Epithelial cell of proximal tubule (primary cell): ENCODE measurements around the gene RNF121. TPM values are rescaled to one million over a fixed set of nuclear protein-coding genes. Genes with fewer than 3 reads are reported as not detected.

Source experiments
- DNase-seq: peaks from one replicate; pipeline ENCODE4 v3.0.0-alpha.2; 2011; ENCODE audit warnings: low read depth
- H3K4me3 ChIP-seq: 2 replicates; pipeline ENCODE4 v1.5.1; 2011; ENCODE audit warnings: low read depth, mild to moderate bottlenecking, low read length
- total RNA-seq: library from RNA; depleted of rRNA; stranded (reverse); fragments of >200 nt; gene quantifications from 2 replicates; pipeline ENCODE4 v1.2.3, GENCODE V29; 2015
- TF ChIP-seq, protein P1 (sequence below): conservative IDR thresholded peaks from 2 replicates; pipeline ENCODE4 v1.5.1; 2012; ENCODE audit warnings: low read depth, mild to moderate bottlenecking, low read length

The RNF121 gene
- total RNA-seq, 1 donor from 2014 or later = 9.3 TPM

DNA sequence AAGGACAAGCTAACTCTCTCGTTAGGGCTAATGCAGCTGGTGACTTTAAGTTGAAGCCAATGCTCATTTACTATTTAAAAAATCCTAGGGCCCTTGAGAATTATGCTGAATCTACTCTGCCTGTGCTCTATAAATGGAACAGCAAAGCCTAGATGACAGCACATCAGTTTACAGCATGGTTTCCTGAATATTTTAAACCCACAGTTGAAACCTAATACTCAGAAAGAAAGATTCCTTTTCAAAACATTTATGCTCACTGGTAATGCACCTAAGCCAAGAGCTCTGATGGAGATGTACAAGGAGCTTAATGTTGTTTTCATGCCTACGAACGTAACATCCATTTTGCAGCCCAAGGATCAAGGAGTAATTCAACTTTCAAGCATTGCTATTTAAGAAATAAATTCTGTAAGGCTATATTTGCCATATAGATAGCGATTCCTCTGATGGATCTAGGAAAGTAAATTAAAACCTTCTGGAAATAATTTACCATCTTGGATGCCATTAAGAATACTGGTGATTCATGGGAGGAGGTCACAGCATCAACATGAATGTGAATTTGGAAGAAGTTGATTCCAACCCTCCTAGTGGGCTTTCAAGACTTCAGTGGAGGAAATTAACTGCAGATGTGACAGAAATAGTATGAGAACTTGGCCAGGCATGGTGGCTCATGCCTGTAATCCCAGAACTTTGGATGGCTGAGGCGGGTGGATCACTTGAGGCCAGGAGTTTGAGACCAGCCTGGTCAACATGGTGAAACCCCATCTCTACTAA is 14.9 kb upstream of the RNF121 start:
- no peak for DNase-seq
- no peak overlapping the region for H3K4me3 ChIP-seq
- TF ChIP-seq, protein P1, sequence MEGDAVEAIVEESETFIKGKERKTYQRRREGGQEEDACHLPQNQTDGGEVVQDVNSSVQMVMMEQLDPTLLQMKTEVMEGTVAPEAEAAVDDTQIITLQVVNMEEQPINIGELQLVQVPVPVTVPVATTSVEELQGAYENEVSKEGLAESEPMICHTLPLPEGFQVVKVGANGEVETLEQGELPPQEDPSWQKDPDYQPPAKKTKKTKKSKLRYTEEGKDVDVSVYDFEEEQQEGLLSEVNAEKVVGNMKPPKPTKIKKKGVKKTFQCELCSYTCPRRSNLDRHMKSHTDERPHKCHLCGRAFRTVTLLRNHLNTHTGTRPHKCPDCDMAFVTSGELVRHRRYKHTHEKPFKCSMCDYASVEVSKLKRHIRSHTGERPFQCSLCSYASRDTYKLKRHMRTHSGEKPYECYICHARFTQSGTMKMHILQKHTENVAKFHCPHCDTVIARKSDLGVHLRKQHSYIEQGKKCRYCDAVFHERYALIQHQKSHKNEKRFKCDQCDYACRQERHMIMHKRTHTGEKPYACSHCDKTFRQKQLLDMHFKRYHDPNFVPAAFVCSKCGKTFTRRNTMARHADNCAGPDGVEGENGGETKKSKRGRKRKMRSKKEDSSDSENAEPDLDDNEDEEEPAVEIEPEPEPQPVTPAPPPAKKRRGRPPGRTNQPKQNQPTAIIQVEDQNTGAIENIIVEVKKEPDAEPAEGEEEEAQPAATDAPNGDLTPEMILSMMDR = no peak

DNA sequence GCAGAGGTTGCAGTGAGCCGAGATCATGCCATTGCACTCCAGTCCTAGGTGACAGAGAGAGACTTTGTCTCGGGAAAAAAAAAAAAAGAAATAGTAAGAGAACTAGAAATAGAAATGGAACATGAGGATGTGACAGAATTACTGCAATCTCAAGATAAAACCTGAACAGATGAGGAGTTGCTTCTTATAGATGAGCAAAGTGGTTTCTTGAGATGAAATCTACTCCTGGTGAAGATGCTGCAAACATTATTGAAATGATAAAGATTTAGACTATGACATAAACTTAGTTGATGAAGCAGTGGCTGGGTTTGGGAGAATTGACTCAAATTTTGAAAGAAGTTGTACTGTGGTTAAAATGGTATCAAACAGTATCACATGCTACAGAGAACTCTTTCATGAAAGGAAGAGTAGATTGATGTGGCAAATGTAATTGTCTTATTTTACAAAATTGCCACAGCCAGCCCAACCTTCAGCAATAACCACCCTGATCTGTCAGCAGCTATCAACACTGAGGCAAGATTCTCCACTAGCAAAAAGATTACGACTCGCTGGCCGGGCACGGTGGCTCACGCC is 14.1 kb upstream of the RNF121 start:
- H3K4me3 ChIP-seq = no peak overlapping the region
- no peak for DNase-seq
- TF ChIP-seq, protein P1 = no peak

DNA sequence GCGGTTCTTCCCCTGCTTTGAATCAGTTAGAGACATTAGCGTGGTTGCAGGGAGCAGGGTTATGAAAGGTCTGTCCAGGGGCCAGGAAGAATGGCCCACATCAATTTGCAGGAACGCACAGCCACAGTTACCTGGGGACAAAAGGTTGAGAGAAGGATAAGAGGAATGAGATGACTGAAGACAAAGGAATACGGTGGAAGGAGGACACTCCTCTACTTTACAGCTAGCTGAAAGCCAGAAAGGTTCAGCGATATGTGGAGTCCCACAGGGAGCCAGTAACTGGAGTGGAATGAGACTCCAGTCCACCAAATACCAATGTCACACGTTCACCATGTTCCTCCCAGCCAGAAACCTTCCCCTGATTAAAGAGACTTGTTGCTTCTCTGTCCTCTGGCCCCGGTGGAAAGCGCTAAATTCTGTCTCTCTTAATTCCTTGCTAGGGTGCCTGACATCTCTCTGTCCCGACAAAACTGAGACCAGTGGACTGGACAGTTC is 11.2 kb upstream of the RNF121 start:
- TF ChIP-seq, protein P1 = no peak
- DNase-seq = no peak
- H3K4me3 ChIP-seq = no peak overlapping the region

DNA sequence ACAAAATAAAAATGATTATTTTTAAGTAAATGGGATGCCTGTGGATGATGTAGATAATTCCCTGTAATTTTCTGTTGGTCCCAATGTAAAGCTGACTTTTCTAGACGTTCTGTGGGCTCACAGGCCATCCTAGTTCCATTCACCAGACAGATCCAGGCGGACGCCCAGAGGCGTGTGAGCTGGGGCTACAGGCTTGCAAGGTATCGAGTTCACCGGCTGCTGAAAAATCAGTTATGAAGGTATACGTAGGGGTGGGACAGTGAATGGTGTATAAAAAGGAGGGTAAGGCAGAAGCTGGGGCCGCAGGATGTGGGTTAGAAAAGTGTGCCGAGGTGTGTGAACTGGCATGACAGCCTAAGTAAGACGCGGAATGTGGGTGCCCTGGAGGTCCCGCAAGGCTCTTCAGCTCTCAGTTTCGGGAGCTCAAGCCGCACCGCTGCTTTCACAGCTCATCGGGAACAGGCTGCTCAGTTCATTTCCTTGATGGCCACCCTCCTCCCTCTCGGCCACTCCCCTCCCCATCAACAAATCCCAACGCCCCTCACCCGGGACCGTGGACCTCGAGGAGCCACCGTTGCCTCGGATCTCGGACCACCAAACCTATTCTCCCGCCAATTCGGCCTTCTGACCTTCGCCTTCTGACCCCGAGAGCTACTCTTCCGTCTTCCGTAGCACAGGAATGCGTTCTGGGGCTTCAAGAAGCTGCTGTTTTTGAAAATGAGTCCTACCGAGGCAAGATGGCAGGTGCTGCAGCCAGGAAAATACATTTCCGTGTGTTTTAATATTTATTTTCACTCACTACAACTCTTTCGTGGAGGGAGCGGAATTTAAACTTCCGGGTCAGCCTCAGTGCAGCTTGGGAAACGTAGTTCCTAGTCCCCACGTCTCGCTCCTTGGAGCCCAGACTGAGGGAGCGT is 768 bp upstream of the RNF121 start, which contains the start of gene XNDC1N:
XNDC1N (minus strand) TSS at position 775 of the 917 bp plus-strand sequence. CDS start 5,241 bp downstream, outside the sequence.
- TF ChIP-seq, protein P1 = no peak
- peak; percentile 74 for DNase-seq
- H3K4me3 ChIP-seq = peak within 1 kb of the TSS; percentile 73

DNA sequence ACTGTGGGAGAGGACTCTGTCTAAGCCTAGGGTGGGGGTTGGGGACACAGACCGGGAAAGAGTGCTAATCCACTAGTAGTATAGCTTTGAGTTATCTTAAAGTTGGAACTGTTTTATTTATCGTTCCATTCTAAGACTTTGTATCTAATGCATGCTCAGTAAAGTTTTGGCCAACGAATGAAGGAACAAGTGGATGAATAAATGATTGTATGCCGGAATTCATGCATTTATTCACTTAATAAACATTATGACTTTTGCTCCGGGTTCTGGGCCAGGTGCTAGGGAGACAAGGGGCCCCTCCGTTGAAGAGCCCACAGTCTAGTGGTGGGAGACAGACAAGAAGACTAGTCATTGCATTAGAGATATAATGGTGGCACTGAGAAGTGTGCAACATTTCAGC is 645 bp downstream of the RNF121 start:
- peak overlapping the region; percentile 73 for H3K4me3 ChIP-seq
- TF ChIP-seq, protein P1 = no peak
- DNase-seq = no peak

DNA sequence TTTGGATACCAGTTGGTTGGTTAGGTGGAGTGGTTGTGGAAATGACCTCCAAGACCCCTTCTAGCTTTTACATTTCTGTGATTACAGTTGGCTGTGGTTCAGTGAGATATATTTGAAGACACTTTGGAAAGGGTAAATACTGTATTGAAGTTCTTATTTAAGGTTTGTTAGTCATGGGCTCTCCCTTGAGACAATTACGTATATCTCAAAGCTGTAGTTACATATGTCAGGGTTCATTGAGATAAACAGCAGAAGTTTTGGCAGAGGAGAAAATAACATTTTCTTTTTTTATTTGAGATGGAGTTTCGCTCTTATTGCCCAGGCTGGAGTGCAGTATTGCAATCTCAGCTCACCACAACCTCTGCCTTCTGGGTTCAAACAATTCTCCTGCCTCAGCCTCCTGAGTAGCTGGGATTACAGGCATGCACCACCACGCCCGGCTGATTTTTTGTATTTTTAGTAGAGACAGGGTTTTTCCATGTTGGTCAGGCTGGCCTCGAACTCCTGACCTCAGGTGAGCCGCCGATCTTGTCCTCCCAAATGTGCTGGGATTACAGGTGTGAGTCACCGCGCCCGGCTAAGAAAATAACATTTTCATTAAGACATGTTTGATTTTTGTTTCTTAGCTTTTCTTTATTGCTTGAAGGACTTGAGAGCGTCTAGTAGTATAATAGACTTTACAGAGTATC is 1.9 kb downstream of the RNF121 start:
- H3K4me3 ChIP-seq = peak overlapping the region; percentile 73
- no peak for DNase-seq

More for the DNA sequence above, 1.9 kb downstream of the RNF121 start:
- TF ChIP-seq, protein P1 = no peak
